SK-N-SH (cell line): Measurements from ENCODE around the gene TSPAN16.

Experiments used
- CTCF ChIP-seq: fragments of 200-600 bp; sonication (generic); IDR thresholded peaks from 2 replicates; pipeline ENCODE4 v1.6.1; 2017; ENCODE audit warnings: antibody characterized with exemption, mild to moderate bottlenecking, moderate library complexity
- ELF1 ChIP-seq: IDR thresholded peaks from 2 replicates; pipeline ENCODE4 v1.4.0; 2012
- EP300 ChIP-seq, 2 experiments: IDR thresholded peaks; 2 replicates each; pipeline versions ENCODE4 v1.4.0 to v1.6.1; 2012; ENCODE audit warnings: borderline replicate concordance in 1 of 2, low read depth in 1 of 2, low read length in 1 of 2
- FOXJ3 ChIP-seq: sonication (generic); formaldehyde crosslinking; IDR thresholded peaks from 2 replicates; pipeline ENCODE4 v1.5.1; 2020; ENCODE audit warnings: mild to moderate bottlenecking, missing genetic modification reagents
- GABPA ChIP-seq: IDR thresholded peaks from 2 replicates; pipeline ENCODE4 v1.4.0; 2012; ENCODE audit warnings: low read depth, mild to moderate bottlenecking
- MEF2A ChIP-seq: IDR thresholded peaks from 2 replicates; pipeline ENCODE4 v1.4.0; 2012; ENCODE audit warnings: low read depth, borderline replicate concordance
- NRF1 ChIP-seq: IDR thresholded peaks from 2 replicates; pipeline ENCODE4 v1.6.1; 2012; ENCODE audit warnings: low read depth, mild to moderate bottlenecking, low read length
- POLR2AphosphoS5 ChIP-seq: IDR thresholded peaks from 2 replicates; pipeline ENCODE4 v1.6.1; 2012; ENCODE audit warnings: low read depth, low read length
- RAD21 ChIP-seq: IDR thresholded peaks from 2 replicates; pipeline ENCODE4 v1.6.1; 2012; ENCODE audit warnings: mild to moderate bottlenecking, low read length
- RCOR1 ChIP-seq: fragments of 150-350 bp; IDR thresholded peaks from 2 replicates; pipeline ENCODE4 v1.6.1; 2017; ENCODE audit warnings: antibody characterized with exemption, low read length
- REST ChIP-seq: IDR thresholded peaks from 2 replicates; pipeline ENCODE4 v1.6.1; 2012; ENCODE audit warnings: mild to moderate bottlenecking, low read depth, low read length, moderate library complexity
- SMC3 ChIP-seq: IDR thresholded peaks from 2 replicates; pipeline ENCODE4 v1.6.1; 2012; ENCODE audit warnings: low read depth, low read length, improper control_type of control experiment
- YY1 ChIP-seq: IDR thresholded peaks from 2 replicates; pipeline ENCODE4 v1.4.0; 2012; ENCODE audit warnings: low read depth, mild to moderate bottlenecking
- TF ChIP-seq, protein P1 (sequence below): IDR thresholded peaks from 2 replicates; pipeline ENCODE4 v1.4.0; 2012; ENCODE audit warnings: low read depth

- TF ChIP-seq CTCF (no peak), EP300 (IDR thresholded peaks at IDR 0.05; ENCODE audit: borderline replicate concordance in 1 of 2, low read depth in 1 of 2, low read length in 1 of 2) (no peak), RCOR1 (no peak), NRF1 (no peak), GABPA (no peak), MEF2A (no peak), YY1 (no peak), SMC3 (no peak), REST (no peak), POLR2AphosphoS5 (no peak), ELF1 (no peak), RAD21 (no peak), FOXJ3 (CRISPR knock-in tag) (no peak)
- TF ChIP-seq, protein P1, sequence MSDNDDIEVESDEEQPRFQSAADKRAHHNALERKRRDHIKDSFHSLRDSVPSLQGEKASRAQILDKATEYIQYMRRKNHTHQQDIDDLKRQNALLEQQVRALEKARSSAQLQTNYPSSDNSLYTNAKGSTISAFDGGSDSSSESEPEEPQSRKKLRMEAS = no peak
These were observed 63.5 kb downstream of the TSPAN16 start for GRCh38 chr19:11359421-11359820.
